Kasumi-1 (cell line): ENCODE data around the gene MAN1C1.

Experiments
- DNase-seq, 2 experiments: peaks; one replicate each; lab custom pipeline; 2025; lab: John Stamatoyannopoulos, UW

MAN1C1 gene

GRCh38 chr1:25817840-25818501, 201.4 kb downstream of the MAN1C1 start:
- no peak for DNase-seq

GRCh38 chr1:25818569-25818968, 202.0 kb downstream of the MAN1C1 start:
- no peak for DNase-seq

GRCh38 chr1:25819491-25820246, 203.1 kb downstream of the MAN1C1 start, which contains the start of gene MTFR1L:
Gene MTFR1L (plus strand): TSS chr1:25819954. CDS start chr1:25823105, 3,151 bp downstream.
- peak; percentile 78 to 80 for DNase-seq

DNA sequence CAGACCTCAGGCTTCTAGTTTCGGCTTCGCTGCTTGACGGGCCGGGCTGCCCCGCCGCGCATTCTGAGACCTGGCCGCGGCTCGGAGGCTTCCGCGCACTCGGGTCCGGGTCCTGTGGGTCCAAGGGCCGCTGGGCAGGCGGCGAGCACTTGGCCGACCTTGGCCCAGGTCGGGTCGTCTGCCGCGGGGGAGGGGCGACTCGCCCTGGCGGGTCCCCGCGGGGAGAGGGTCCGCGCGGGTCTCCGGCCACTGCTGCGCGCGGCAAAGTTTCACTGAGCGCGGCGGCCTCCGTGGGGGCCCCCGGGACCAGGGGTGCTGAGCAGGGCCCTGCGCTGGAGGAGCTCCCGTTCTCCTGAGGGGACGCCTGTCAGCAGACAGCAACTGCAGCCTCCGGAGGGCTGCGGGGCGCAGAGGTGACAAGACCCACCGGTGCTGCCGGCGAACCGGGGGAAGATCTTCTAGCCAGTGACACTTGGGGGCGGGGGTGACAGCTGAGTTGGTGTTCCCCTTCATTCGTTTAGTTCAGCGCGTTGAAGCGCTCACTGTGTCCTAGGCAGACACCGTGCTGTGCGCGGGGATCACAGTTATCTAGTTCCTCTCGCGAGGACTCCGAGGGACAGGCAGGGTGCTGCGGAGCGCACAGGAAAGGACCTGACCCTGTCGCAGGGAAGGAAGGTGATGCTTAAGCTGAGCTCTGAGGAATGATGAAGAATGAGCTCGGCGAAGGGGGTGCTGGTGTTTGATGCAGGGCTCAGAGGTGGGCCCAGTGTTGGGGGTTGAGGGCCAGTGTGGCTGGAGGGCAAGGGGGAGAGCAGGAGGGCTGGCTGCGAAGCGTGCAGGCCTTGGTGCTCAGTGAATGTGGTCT, 203.9 kb downstream of the MAN1C1 start:
- DNase-seq, result peak; percentile 67 to 76

DNA sequence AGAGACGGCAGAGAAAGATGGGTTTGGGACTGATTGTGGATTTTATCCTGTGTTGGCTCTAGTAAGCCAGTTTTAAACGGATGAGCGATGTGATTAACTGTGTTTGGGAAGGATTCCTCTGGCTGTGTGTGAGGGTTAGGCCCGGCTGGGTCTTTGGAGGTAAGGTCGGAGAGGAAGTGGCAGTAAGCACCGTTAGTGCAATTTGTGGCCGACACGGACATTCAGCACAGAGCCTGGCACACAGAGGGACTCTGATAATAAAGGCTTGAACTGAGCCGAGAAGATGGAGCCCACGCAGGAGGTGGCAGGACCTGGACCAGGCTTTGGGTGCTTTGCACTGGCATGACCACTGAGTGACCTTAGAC, 204.5 kb downstream of the MAN1C1 start:
- peak; percentile 25 to 38 for DNase-seq

- no peak for DNase-seq
These were observed 205.1 kb downstream of the MAN1C1 start for GRCh38 chr1:25821630-25822091.

GRCh38 chr1:25825605-25826004, 209.0 kb downstream of the MAN1C1 start:
- DNase-seq, result peak in 1 of 2 experiments; percentile 2

DNA sequence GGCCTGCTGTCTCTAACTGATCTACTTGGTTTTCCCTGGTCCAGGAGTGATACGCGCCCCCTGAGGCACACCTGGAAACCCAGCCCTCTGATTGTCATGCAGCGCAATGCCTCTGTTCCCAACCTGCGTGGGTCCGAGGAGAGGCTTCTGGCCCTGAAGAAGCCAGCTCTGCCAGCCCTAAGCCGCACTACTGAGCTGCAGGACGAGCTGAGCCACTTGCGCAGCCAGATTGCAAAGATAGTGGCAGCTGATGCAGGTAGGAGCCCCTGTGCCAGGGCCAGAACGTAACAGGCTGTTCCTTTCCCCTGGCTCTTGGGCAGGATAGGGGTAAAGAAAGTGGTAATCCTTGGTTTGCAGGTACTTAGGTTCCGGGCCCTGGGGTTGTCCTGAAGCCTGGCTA, 210.0 kb downstream of the MAN1C1 start:
- DNase-seq, result no peak

DNA sequence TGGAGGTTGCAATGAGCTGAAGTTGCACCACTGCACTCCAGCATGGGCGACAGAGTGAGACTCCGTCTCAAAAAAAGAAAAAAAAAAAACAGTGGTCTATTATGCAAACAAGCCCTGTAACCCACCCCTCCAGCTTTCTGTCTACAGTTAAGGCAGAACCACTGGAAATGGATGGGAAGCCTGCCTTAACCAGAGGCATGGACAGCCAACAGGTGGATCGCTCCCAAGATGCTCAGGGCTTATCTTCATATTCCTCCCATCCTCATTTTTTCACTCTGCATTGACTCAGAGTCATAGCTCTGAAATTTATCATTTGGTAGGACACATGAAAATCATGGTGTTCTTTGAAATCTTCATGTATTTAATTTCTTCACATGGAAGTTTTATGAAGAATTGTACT, 211.9 kb downstream of the MAN1C1 start:
- DNase-seq, result no peak

GRCh38 chr1:25829046-25829445, 212.5 kb downstream of the MAN1C1 start:
- DNase-seq, result no peak

DNA sequence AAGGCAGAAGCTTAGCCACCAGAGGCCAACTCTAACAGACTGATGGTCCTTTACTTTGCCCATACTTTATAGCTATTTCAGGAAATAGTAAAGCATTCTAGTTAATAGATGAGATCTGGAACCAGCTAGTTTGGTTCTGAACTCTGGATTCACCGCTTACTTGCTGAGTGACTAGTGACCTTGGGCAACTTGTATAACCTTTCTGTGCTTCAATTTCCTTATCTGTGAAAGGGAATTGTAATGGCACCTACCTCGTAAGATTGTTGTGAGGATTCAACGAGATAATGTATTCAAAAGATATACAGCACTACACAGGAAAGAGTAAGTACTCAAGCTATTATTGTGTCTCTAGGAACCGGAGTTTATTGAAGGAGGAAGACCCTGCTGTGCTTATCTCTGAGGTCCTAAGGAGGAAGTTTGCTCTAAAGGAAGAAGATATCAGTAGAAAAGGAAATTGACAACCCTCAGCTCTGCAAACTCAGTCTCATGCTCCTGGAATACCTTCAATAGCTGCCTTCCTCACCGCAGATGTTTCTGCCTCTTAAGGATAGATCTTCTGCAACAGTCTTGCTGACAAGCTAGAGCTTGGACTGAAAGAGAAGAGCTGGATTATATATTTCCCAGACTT, 215.1 kb downstream of the MAN1C1 start:
- DNase-seq, result peak; percentile 88 to 91

- no peak for DNase-seq
These were observed 215.9 kb downstream of the MAN1C1 start for GRCh38 chr1:25832336-25833037.

DNA sequence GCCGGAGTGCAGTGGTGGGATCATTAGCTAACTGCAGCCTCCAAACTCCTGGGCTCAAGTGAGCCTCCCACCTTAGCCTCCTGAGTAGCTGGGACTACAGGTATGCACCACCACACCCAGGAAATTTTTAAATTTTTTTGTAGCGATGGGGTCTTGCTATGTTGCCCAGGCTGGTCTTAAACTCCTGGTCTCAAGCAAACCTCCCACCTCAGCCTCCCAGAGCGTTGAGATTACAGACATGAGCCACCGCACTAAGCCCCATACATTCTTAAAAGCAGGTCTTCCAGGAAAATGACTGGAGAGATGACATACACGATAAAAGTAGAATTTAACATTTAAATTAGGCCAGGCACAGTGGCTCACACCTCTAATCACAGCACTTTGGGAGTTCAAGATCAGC, 216.6 kb downstream of the MAN1C1 start:
- DNase-seq, result no peak
